Kasumi-1 (cell line): Measurements from ENCODE around the gene GORASP1.
A peak's percentile ranks its signal among the peaks of the same experiment; 100 is the strongest.

ENCODE experiments used
- DNase-seq, 2 experiments: peaks; one replicate each; lab custom pipeline; 2025; lab: John Stamatoyannopoulos, UW

The GORASP1 gene

DNA sequence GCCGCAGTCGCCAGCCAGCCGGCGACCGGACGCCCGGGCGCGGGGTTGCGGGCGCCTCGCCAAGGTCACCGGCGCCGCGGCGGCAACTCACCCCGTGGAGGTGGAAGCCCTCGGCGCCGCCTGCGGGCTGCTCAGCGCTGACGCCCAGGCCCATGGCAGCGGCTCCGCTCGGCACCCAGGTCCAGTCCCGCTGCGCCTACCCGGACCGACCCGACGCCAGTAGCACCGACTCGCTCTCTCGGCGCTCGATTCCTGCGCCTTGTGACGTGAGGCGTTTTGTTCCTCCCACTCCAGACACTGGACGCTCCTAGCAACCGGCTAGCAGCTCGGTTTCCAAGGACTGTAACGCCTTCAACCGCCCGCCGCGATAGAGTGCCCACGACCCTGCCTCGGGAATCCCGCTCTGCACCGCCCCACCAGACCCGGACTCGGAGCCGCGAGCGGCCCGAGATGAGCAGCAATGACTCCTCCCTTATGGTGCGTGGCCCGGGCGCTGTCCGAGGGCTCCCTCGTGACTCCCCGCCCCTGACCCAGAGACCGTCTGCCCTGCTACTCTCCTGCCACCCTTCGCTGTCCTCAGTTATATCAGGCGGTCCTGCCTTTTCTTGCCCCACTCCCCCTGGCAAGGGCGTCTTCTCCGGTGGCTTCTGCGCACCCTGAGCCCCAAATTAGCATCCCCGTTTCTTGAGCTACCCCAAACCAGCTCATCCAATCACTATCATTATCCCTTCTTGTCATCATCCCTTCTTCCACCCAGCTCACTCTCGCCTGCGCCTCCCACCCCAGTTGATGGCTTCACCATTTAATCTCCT is at the start of gene GORASP1, which contains the start of gene TTC21A:
TSS of gene GORASP1 (minus strand) at position 240 of the 812 bp plus-strand sequence. CDS start at position 154, 86 bp downstream.
TSS of gene TTC21A (plus strand) at position 293 of the 812 bp plus-strand sequence. CDS start at position 451, 158 bp downstream.
- peak; percentile 55 to 78 for DNase-seq

DNA sequence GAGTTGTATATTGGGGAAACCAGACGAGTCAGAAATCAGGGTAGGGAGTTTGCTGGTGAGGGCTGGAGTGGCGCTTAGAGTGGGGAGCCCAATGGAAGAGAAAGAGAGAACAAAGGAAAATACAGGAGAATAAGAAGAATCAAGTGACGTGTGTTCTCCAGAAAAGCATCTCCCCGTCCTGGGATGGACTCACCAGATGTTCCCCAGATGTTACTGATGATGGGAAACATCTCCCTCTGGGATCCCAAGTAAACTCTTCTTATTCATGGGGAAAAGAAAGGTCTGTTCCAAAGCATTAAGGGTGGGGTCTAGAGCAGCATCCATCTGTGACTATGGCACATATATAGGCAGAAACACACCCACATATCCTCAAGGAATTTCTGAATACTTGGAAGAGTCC is 49.0 kb upstream of the GORASP1 start:
- no peak for DNase-seq

DNA sequence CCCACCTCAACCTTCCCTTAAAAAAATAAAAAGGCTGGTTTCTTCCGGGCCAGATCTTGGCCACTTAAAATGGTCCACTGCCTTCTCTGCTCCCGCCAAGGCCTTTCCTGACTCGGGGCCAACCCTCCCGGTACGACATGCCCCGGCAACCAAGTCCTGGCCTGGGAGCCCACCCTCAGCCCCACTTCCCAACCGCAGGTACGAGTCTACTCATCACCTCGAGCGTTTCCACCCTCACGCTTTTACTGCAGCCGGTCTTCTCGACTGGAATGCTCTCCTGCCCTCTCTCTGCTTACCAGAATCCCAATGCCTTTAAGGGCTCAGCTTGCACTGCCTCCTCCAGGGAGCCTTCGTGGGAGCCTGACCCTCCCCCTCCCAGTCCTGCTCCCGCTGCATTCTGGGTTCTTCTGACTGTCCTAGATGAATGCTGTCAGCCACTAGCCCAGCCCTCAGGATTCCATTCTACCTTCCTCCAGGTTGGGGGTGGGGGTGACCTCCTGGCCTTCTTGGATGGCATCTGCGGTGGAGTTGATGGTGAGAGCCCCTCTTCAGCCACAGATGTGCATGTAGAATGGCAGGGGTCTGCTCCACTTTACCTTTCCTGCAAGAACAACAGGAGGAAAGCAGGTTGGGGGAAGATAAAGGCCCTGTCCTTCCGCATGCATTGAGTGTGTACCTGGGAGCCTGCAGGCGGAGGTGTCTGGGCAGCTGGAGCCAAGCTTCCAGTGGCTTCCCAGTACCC is 47.0 kb upstream of the GORASP1 start:
- no peak for DNase-seq

DNA sequence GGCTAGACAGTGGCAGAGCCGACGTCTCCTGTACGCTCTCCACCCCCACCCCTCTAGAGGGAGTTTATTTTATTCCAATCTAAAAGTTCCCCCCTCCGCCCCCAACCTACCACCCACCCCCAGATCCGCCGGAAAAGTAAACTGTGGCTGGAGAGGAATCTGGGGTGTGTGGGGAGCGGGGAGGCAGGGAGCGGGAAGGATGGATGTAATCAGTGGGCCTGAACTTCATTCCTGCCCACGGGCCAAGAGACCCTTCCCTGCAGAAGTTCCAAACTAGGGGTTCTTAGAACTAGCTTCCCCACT is 46.5 kb upstream of the GORASP1 start:
- DNase-seq = no peak

GRCh38 chr3:39150803-39151631 is 43.6 kb upstream of the GORASP1 start:
- DNase-seq = peak in 1 of 2 experiments; percentile 31

- DNase-seq = peak; percentile 33 to 35
These were observed 42.8 kb upstream of the GORASP1 start for GRCh38 chr3:39150148-39150802.

- DNase-seq = no peak
These were observed 42.2 kb upstream of the GORASP1 start for GRCh38 chr3:39149498-39150147.

DNA sequence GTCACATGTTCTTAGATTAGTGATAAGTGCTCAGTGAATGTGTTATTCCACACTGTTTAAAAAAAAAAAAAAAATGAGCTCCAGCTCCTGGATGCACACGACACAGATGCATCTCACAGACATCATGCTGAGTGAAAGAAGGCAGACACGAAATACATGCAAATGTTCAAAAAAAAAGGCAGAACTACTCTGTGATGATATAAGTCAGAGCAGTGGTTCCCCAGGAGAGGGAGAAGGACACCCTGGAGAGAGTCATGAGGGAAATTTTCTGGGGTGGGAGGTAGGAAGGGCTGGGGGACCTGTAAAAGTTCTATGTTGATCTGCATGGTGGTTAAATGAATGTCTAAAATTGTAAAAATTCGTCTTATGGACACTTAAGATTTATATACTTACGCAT is 41.6 kb upstream of the GORASP1 start:
- DNase-seq = no peak

DNA sequence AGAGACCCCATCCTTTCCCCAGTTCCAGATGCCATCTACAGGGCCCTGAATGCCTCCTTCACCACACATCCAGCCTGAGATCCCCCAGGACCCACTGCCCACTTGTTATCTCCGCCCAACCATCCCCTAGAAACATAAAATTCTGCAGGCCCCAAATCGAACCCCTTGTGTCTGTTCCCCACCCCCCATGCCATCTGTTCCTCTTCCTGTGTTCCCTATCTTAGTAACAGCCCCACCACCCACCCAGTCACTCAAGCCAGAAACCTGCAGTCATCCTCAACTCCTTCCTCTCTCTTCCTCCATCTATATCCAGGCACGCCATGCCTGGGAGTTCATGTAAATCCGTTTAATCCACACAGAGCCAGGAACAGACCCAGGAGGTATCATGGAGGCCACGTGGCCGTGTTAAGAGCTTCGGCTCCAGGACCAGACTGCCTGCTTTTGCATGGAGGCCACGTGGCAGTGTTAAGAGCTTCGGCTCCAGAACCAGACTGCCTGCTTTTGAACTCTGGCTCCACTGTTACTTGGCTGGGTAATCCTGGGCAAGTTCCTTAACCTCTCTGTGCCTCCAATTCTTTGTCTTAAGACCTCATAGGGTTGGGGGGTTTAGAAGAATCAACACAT is 41.1 kb upstream of the GORASP1 start:
- DNase-seq = peak; percentile 75 to 81

- peak; percentile 78 to 81 for DNase-seq
These were observed 40.4 kb upstream of the GORASP1 start for GRCh38 chr3:39147711-39148434.

GRCh38 chr3:39146611-39147591 is 39.5 kb upstream of the GORASP1 start:
- DNase-seq = peak; percentile 77 to 78

GRCh38 chr3:39146083-39146501 is 38.7 kb upstream of the GORASP1 start:
- no peak for DNase-seq

- no peak for DNase-seq
These were observed 37.4 kb upstream of the GORASP1 start for GRCh38 chr3:39144748-39145380.

GRCh38 chr3:39144095-39144747 is 36.8 kb upstream of the GORASP1 start:
- no peak for DNase-seq

- no peak for DNase-seq
These were observed 35.8 kb upstream of the GORASP1 start for GRCh38 chr3:39143051-39143885.

GRCh38 chr3:39142067-39142466 is 34.6 kb upstream of the GORASP1 start:
- DNase-seq = no peak
